ENCODE results near the gene TTC13. TPM values are rescaled to one million over a fixed set of nuclear protein-coding genes. Genes with fewer than 3 reads are reported as not detected.

The TTC13 gene
- total and polyA plus RNA-seq, 11 donors: 3.7 to 9.6 (median 6.9) TPM

DNA sequence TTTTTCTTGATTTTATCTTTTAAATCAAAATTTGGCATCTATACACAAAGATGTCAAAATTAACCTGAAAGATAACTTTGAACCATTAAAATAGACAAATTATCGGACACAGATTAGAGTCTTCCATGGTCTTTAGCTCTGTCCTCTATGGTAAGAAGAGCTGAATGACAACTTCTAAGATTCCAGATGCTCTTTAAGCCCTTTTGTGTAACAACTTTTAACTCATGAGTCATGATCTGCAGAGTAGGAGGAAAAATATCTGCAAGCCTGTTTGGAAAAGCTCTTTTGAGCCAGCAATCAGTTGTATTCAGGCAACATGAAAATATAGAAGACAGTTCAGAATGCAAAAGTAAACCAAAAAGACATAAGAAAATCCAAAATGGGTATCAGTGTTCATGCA lies 37.8 kb downstream of the TTC13 start:
- 95 to 100% (median 99%) methylated on average over 1 of the region's 1 CpG for WGBS, 4 donors
- DNase-seq: no peak
- H3K36me3 ChIP-seq: peaks cover 0 to 50% (median 12%) of the 10 kb centered on the region in 9 donors
- intact Hi-C loops (cut with DNase I): no loop called here
- H3K27ac ChIP-seq: no peak overlapping the region
- no peak overlapping the region for H3K4me3 ChIP-seq
- no peaks in the 10 kb centered on the region for H3K9me3 ChIP-seq
- H3K4me1 ChIP-seq: no peaks in the 10 kb centered on the region
- TF ChIP-seq, protein P1, sequence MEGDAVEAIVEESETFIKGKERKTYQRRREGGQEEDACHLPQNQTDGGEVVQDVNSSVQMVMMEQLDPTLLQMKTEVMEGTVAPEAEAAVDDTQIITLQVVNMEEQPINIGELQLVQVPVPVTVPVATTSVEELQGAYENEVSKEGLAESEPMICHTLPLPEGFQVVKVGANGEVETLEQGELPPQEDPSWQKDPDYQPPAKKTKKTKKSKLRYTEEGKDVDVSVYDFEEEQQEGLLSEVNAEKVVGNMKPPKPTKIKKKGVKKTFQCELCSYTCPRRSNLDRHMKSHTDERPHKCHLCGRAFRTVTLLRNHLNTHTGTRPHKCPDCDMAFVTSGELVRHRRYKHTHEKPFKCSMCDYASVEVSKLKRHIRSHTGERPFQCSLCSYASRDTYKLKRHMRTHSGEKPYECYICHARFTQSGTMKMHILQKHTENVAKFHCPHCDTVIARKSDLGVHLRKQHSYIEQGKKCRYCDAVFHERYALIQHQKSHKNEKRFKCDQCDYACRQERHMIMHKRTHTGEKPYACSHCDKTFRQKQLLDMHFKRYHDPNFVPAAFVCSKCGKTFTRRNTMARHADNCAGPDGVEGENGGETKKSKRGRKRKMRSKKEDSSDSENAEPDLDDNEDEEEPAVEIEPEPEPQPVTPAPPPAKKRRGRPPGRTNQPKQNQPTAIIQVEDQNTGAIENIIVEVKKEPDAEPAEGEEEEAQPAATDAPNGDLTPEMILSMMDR (IDR thresholded peaks at IDR 0.05): no peak
- no peak for TF ChIP-seq POLR2A (IDR thresholded peaks at IDR 0.05)
- H3K27me3 ChIP-seq: no peaks in the 10 kb centered on the region
- ATAC-seq: no peak

GRCh38 chr1:230939806-230940489 lies 38.7 kb downstream of the TTC13 start:
- Histone ChIP-seq H3K9me3 (no peaks in the 10 kb centered on the region), H3K4me3 (no peak overlapping the region), H3K27me3 (no peaks in the 10 kb centered on the region), H3K4me1 (no peaks in the 10 kb centered on the region), H3K36me3 (peaks cover 0 to 43% (median 8%) of the 10 kb centered on the region in 9 donors), H3K27ac (no peak overlapping the region)
- no peak for TF ChIP-seq POLR2A (IDR thresholded peaks at IDR 0.05)
- TF ChIP-seq, protein P1 (IDR thresholded peaks at IDR 0.05): no peak
- ATAC-seq: no peak
- intact Hi-C loops (cut with DNase I): no loop called here
- 90 to 96% (median 93%) methylated on average over 4 of the region's 4 CpGs for WGBS, 4 donors
- no peak for DNase-seq

GRCh38 chr1:230938924-230939368 lies 39.7 kb downstream of the TTC13 start:
- H3K36me3 ChIP-seq: peaks cover 0 to 42% (median 7%) of the 10 kb centered on the region in 9 donors
- ATAC-seq: no peak
- no peaks in the 10 kb centered on the region for H3K4me1 ChIP-seq
- no peaks in the 10 kb centered on the region for H3K9me3 ChIP-seq
- H3K4me3 ChIP-seq: no peak overlapping the region
- no peaks in the 10 kb centered on the region for H3K27me3 ChIP-seq
- no peak for DNase-seq
- WGBS, 4 donors: 83 to 94% (median 88%) methylated on average over 2 of the region's 2 CpGs
- intact Hi-C loops (cut with DNase I): no loop called here
- TF ChIP-seq, protein P1 (IDR thresholded peaks at IDR 0.05): no peak
- TF ChIP-seq POLR2A (IDR thresholded peaks at IDR 0.05): no peak
- H3K27ac ChIP-seq: no peak overlapping the region

DNA sequence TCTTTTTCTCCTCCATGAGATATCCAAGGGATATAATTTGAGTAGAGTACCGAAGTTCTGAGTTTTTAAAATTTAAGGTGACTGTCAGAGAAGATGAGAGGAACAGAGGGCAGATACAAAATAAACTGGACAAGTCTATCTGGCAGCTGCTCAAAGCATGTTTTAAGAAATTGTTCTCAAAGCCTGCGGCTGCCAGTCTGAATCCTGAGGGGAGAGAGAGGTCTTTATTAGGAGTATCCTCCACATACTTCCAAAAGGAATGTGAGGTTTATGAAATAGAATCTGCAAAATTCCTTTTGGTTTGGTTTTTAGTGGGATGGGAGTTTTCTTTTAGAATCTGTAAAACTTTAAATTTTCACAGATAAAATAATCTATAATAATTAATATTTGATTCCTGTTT lies 41.3 kb downstream of the TTC13 start:
- 89 to 95% (median 92%) methylated on average over 2 of the region's 2 CpGs for WGBS, 4 donors
- Histone ChIP-seq H3K27me3 (no peaks in the 10 kb centered on the region), H3K4me1 (no peaks in the 10 kb centered on the region), H3K27ac (no peak overlapping the region), H3K9me3 (no peaks in the 10 kb centered on the region), H3K36me3 (peaks cover 0 to 48% (median 11%) of the 10 kb centered on the region in 9 donors), H3K4me3 (no peak overlapping the region)
- intact Hi-C loops (cut with DNase I): no loop called here
- ATAC-seq (no peak), DNase-seq (no peak)
- TF ChIP-seq, protein P1 (IDR thresholded peaks at IDR 0.05): no peak
- no peak for TF ChIP-seq POLR2A (IDR thresholded peaks at IDR 0.05)
